ENCODE measurements around the gene CHAT. TPM values are rescaled to one million over a fixed set of nuclear protein-coding genes. Genes with fewer than 3 reads are reported as not detected.

CHAT gene
- total and polyA plus RNA-seq, 2 of the 13 experiments (the other 11 are each of a cell fraction or from before 2014, with no cell fraction given): not detected

DNA sequence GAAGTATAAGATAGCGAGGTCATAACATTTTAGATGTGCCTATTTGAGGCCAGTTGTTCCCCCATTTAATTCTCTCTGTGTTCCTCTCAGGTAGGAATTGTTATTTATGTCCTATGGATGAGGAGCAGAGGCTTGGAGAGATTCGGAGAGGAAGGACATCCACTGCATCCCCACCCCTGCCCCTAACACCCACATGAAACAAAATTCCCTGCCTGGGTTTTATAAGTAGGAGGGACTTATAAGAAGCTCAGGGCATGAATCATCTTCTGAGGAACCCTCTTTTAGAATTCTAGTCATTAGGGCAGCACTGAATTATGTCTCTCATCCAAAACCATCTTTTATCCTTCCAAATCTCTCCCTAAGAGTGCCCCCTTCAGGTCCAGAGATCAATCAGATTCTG, 5.0 kb downstream of the CHAT start:
- Histone ChIP-seq H3K79me2 (ENCODE audit: insufficient read depth, low read length) (no peaks in the 10 kb centered on the region), H3K4me2 (ENCODE audit: low read depth, low read length) (no peak overlapping the region), H3K36me3 (replicated peaks in 1 of 2; ENCODE audit: control insufficient read depth in 1 of 2, insufficient read depth in 2 of 2, low read length in 2 of 2) (no peaks in the 10 kb centered on the region), H2AFZ (ENCODE audit: low read length) (no peak overlapping the region), H3K4me3 (replicated peaks in 1 of 3; ENCODE audit: insufficient read depth in 1 of 3, low read depth in 2 of 3, low read length in 3 of 3) (no peak overlapping the region), H4K20me1 (ENCODE audit: insufficient read depth, low read length) (no peaks in the 10 kb centered on the region; the same call in 1 of the 2 replicates), H3K9me3 (ENCODE audit: low read length) (no peaks in the 10 kb centered on the region), H3K9ac (ENCODE audit: insufficient read depth, low read depth, low read length) (no peak overlapping the region), H3K27ac (ENCODE audit: extremely low read length, insufficient read depth, low read length) (no peak overlapping the region), H3K27me3 (ENCODE audit: control insufficient read depth in 1 of 2, insufficient read depth in 2 of 2, low read length in 2 of 2) (peaks cover 4 to 49% of the 10 kb centered on the region in 2 experiments; a peak in 4 of 5 replicates), H3K4me1 (ENCODE audit: insufficient read depth, low read length) (no peaks in the 10 kb centered on the region)
- in situ Hi-C loops (cut with HindIII; ENCODE audit: extremely low pct_ligation_motif_present, low pct_unique_long_range_greater_than_20kb) (no loop called here), intact Hi-C loops (cut with micrococcal nuclease; ENCODE audit: unreplicated experiment) (no loop called here)
- WGBS (ENCODE audit: low lambda C conversion rate): 0% methylated on average over 2 of the region's 2 CpGs
- BruUV-seq (replicated peaks): no TSS peak
- no peak for DNase-seq (ENCODE audit: low spot score)
- FAIRE-seq: no peak
- CTCF ChIA-PET (ENCODE audit: low intra/inter-chr PET ratio, low total read pairs): no interaction called here
- no peak for ATAC-seq
- TF ChIP-seq SIX4 (CRISPR knock-in tag; IDR thresholded peaks at IDR 0.05) (no peak), ZNF615 (CRISPR knock-in tag; IDR thresholded peaks at IDR 0.05; ENCODE audit: borderline replicate concordance) (no peak), GABPB1 (CRISPR knock-in tag; IDR thresholded peaks at IDR 0.05) (no peak), ZFP90 (CRISPR knock-in tag; IDR thresholded peaks at IDR 0.05; ENCODE audit: borderline replicate concordance) (no peak), RARA (CRISPR knock-in tag; IDR thresholded peaks at IDR 0.05) (no peak), ZNF746 (CRISPR knock-in tag; IDR thresholded peaks at IDR 0.05) (no peak), PCBP2 (optimal IDR thresholded peaks at IDR 0.05; ENCODE audit: low read depth, low read length, poor library complexity, severe bottlenecking) (no peak), JARID2 (CRISPR knock-in tag; IDR thresholded peaks at IDR 0.05; ENCODE audit: insufficient replicate concordance) (no peak), U2AF1 (optimal IDR thresholded peaks at IDR 0.05; ENCODE audit: low read depth, low read length) (no peak), NR2C2 (CRISPR knock-in tag; IDR thresholded peaks at IDR 0.05; ENCODE audit: borderline replicate concordance) (no peak), ZNF567 (CRISPR knock-in tag; IDR thresholded peaks at IDR 0.05; ENCODE audit: borderline replicate concordance) (no peak), KDM2A (CRISPR knock-in tag; IDR thresholded peaks at IDR 0.05; ENCODE audit: borderline replicate concordance, low read depth) (no peak)
- TF ChIP-seq, protein P1, sequence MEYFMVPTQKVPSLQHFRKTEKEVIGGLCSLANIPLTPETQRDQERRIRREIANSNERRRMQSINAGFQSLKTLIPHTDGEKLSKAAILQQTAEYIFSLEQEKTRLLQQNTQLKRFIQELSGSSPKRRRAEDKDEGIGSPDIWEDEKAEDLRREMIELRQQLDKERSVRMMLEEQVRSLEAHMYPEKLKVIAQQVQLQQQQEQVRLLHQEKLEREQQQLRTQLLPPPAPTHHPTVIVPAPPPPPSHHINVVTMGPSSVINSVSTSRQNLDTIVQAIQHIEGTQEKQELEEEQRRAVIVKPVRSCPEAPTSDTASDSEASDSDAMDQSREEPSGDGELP (IDR thresholded peaks at IDR 0.05; ENCODE audit: borderline replicate concordance, low read depth): no peak
- TF ChIP-seq, protein P2, sequence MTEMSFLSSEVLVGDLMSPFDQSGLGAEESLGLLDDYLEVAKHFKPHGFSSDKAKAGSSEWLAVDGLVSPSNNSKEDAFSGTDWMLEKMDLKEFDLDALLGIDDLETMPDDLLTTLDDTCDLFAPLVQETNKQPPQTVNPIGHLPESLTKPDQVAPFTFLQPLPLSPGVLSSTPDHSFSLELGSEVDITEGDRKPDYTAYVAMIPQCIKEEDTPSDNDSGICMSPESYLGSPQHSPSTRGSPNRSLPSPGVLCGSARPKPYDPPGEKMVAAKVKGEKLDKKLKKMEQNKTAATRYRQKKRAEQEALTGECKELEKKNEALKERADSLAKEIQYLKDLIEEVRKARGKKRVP (CRISPR knock-in tag; IDR thresholded peaks at IDR 0.05): no peak
- TF ChIP-seq, protein P3, sequence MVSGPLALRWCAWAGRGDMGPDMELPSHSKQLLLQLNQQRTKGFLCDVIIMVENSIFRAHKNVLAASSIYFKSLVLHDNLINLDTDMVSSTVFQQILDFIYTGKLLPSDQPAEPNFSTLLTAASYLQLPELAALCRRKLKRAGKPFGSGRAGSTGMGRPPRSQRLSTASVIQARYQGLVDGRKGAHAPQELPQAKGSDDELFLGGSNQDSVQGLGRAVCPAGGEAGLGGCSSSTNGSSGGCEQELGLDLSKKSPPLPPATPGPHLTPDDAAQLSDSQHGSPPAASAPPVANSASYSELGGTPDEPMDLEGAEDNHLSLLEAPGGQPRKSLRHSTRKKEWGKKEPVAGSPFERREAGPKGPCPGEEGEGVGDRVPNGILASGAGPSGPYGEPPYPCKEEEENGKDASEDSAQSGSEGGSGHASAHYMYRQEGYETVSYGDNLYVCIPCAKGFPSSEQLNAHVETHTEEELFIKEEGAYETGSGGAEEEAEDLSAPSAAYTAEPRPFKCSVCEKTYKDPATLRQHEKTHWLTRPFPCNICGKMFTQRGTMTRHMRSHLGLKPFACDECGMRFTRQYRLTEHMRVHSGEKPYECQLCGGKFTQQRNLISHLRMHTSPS (CRISPR knock-in tag; IDR thresholded peaks at IDR 0.05; ENCODE audit: low read depth): no peak
- POLR2A ChIA-PET: no interaction called here

Data from HepG2 (cell line).